ENCODE measurements around the gene ZNF668. TPM values are rescaled to one million over a fixed set of nuclear protein-coding genes. Genes with fewer than 3 reads are reported as not detected.

ZNF668 gene
- total and polyA plus RNA-seq, 3 donors from 2014 or later: 10.1 to 20.2 (median 17.2) TPM

- H3K27ac ChIP-seq: no peak overlapping the region
- no peaks in the 10 kb centered on the region for H3K9me3 ChIP-seq
- no peak for TF ChIP-seq POLR2A (IDR thresholded peaks at IDR 0.05)
- H3K4me1 ChIP-seq: no peaks in the 10 kb centered on the region
- no peak for DNase-seq
- 88 to 97% methylated on average over 1 of the region's 1 CpG for WGBS, 2 donors
- H3K36me3 ChIP-seq (ENCODE audit: low read depth, missing control alignments): no peaks in the 10 kb centered on the region
- no peak overlapping the region for H3K4me3 ChIP-seq
- intact Hi-C loops (cut with DNase I; ENCODE audit: low total_unique reads): no loop called here
- no peaks in the 10 kb centered on the region for H3K27me3 ChIP-seq
These were observed 30.7 kb downstream of the ZNF668 start for GRCh38 chr16:31043352-31043751.

- H3K9me3 ChIP-seq: no peaks in the 10 kb centered on the region
- H3K36me3 ChIP-seq (ENCODE audit: low read depth, missing control alignments): no peaks in the 10 kb centered on the region
- no peak for DNase-seq
- H3K27ac ChIP-seq: no peak overlapping the region
- intact Hi-C loops (cut with DNase I; ENCODE audit: low total_unique reads): no loop called here
- WGBS, 2 donors: 48 to 76% methylated on average over 10 of the region's 10 CpGs
- H3K4me1 ChIP-seq: no peaks in the 10 kb centered on the region
- no peak for TF ChIP-seq POLR2A (IDR thresholded peaks at IDR 0.05)
- TF ChIP-seq, protein P1, sequence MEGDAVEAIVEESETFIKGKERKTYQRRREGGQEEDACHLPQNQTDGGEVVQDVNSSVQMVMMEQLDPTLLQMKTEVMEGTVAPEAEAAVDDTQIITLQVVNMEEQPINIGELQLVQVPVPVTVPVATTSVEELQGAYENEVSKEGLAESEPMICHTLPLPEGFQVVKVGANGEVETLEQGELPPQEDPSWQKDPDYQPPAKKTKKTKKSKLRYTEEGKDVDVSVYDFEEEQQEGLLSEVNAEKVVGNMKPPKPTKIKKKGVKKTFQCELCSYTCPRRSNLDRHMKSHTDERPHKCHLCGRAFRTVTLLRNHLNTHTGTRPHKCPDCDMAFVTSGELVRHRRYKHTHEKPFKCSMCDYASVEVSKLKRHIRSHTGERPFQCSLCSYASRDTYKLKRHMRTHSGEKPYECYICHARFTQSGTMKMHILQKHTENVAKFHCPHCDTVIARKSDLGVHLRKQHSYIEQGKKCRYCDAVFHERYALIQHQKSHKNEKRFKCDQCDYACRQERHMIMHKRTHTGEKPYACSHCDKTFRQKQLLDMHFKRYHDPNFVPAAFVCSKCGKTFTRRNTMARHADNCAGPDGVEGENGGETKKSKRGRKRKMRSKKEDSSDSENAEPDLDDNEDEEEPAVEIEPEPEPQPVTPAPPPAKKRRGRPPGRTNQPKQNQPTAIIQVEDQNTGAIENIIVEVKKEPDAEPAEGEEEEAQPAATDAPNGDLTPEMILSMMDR (IDR thresholded peaks at IDR 0.05): no peak
- no peaks in the 10 kb centered on the region for H3K27me3 ChIP-seq
- no peak overlapping the region for H3K4me3 ChIP-seq
These were observed 31.2 kb downstream of the ZNF668 start for GRCh38 chr16:31042866-31043265.

- no peaks in the 10 kb centered on the region for H3K4me1 ChIP-seq
- intact Hi-C loops (cut with DNase I; ENCODE audit: low total_unique reads): loop anchor here (10.0 kb wide), 1 partner anchor 54 kb away; the partner anchor contains the start of gene HSD3B7
- TF ChIP-seq POLR2A (IDR thresholded peaks at IDR 0.05): no peak
- TF ChIP-seq, protein P1 (IDR thresholded peaks at IDR 0.05): no peak
These were observed 35.0 kb downstream of the ZNF668 start for GRCh38 chr16:31038993-31039392.

GRCh38 chr16:31036691-31037090 lies 37.3 kb downstream of the ZNF668 start:
- H3K4me1 ChIP-seq: peaks cover 8% of the 10 kb centered on the region

More at GRCh38 chr16:31038993-31039392, 35.0 kb downstream of the ZNF668 start:
- Histone ChIP-seq H3K9me3 (no peaks in the 10 kb centered on the region), H3K27ac (no peak overlapping the region), H3K27me3 (no peaks in the 10 kb centered on the region), H3K4me3 (no peak overlapping the region), H3K36me3 (ENCODE audit: low read depth, missing control alignments) (no peaks in the 10 kb centered on the region)
- DNase-seq: no peak
- WGBS, 2 donors: 94 to 100% methylated on average over 2 of the region's 2 CpGs

GRCh38 chr16:31033709-31034492 lies 40.1 kb downstream of the ZNF668 start:
- peak; percentile 96 for DNase-seq
- intact Hi-C loops (cut with DNase I; ENCODE audit: low total_unique reads): loop anchor here (10.0 kb wide), 1 partner anchor 49 kb away; the partner anchor contains the start of gene HSD3B7
- no peaks in the 10 kb centered on the region for H3K9me3 ChIP-seq
- peak overlapping the region; percentile 91 to 94 for H3K27ac ChIP-seq
- 1 to 2% methylated on average over 9 to 47 of the region's 47 CpGs for WGBS, 2 donors
- peak overlapping the region; percentile 85 to 90 for H3K4me3 ChIP-seq
- H3K4me1 ChIP-seq: peaks cover 8% of the 10 kb centered on the region
- H3K27me3 ChIP-seq: no peaks in the 10 kb centered on the region
- no peak for TF ChIP-seq POLR2A (IDR thresholded peaks at IDR 0.05)
- TF ChIP-seq, protein P1 (IDR thresholded peaks at IDR 0.05): no peak
- no peaks in the 10 kb centered on the region for H3K36me3 ChIP-seq (ENCODE audit: low read depth, missing control alignments)

More at GRCh38 chr16:31036691-31037090, 37.3 kb downstream of the ZNF668 start:
- TF ChIP-seq POLR2A (IDR thresholded peaks at IDR 0.05): no peak
- TF ChIP-seq, protein P1 (IDR thresholded peaks at IDR 0.05): no peak
- Histone ChIP-seq H3K36me3 (ENCODE audit: low read depth, missing control alignments) (no peaks in the 10 kb centered on the region), H3K27ac (no peak overlapping the region), H3K4me3 (no peak overlapping the region), H3K27me3 (no peaks in the 10 kb centered on the region), H3K9me3 (no peaks in the 10 kb centered on the region)
- no peak for DNase-seq
- intact Hi-C loops (cut with DNase I; ENCODE audit: low total_unique reads): loop anchor here (10.0 kb wide), 1 partner anchor 52 kb away; the partner anchor contains the start of gene HSD3B7
- 66 to 81% methylated on average over 2 of the region's 2 CpGs for WGBS, 2 donors

Data from testis (tissue), 3 donors.